Heart left ventricle (tissue), 16 donors: ENCODE data around the gene SRRT. TPM values are rescaled to one million over a fixed set of nuclear protein-coding genes. Genes with fewer than 3 reads are reported as not detected.

ENCODE experiments used
- ATAC-seq, 4 donors: fragments of 200-7000 bp; cut with Tn5 transposase; one replicate each; pipeline ENCODE4 v1.9.1; 2020 to 2022; ENCODE audit warnings: moderate library complexity in 4 of 4, mild to moderate bottlenecking in 3 of 4, moderate number of reproducible peaks in 1 of 4
- DNase-seq, 5 donors: peaks; one replicate each; pipeline ENCODE4 v3.0.0-alpha.2; 2020
- H3K27ac ChIP-seq, 12 donors: fragments of 200-600 bp; sonication (generic) in 4 of 12; one replicate each; pipeline versions ENCODE4 v1.5.0 to v1.8.0; 2016 to 2022; ENCODE audit warnings: mild to moderate bottlenecking in 2 of 12
- H3K27me3 ChIP-seq, 9 donors: fragments of 200-600 bp; sonication (generic) in 2 of 9; one replicate each; pipeline versions ENCODE4 v1.5.1 to v1.8.0; 2016 to 2022; ENCODE audit warnings: mild to moderate bottlenecking in 3 of 9
- H3K36me3 ChIP-seq, 9 donors: fragments of 200-600 bp; sonication (generic) in 2 of 9; one replicate each; pipeline versions ENCODE4 v1.5.0 to v1.8.0; 2018 to 2022; ENCODE audit warnings: mild to moderate bottlenecking in 2 of 9
- H3K4me1 ChIP-seq, 12 donors: fragments of 200-600 bp; sonication (generic) in 4 of 12; one replicate each; pipeline versions ENCODE4 v1.5.0 to v1.8.0; 2016 to 2022; ENCODE audit warnings: mild to moderate bottlenecking in 3 of 12
- H3K4me3 ChIP-seq, 12 donors: fragments of 200-600 bp; sonication (generic) in 4 of 12; one replicate each; pipeline versions ENCODE4 v1.5.0 to v1.8.0; 2017 to 2022; ENCODE audit warnings: mild to moderate bottlenecking in 9 of 12, moderate library complexity in 4 of 12
- H3K9me3 ChIP-seq, 12 donors: fragments of 200-600 bp; sonication (generic) in 4 of 12; one replicate each; pipeline versions ENCODE4 v1.5.0 to v1.8.0; 2016 to 2022; ENCODE audit warnings: mild to moderate bottlenecking in 1 of 12
- CTCF ChIP-seq, 12 donors: fragments of 200-600 bp; sonication (generic) in 4 of 12; IDR thresholded peaks; one replicate each; pipeline versions ENCODE4 v1.5.0 to v1.8.0; 2018 to 2022; ENCODE audit warnings: antibody characterized with exemption in 12 of 12, mild to moderate bottlenecking in 5 of 12
- POLR2A ChIP-seq, 2 donors: fragments of 450-650 bp; IDR thresholded peaks; one replicate each; pipeline ENCODE4 v1.6.1; 2017; ENCODE audit warnings: antibody characterized with exemption in 2 of 2, mild to moderate bottlenecking in 2 of 2, moderate library complexity in 2 of 2
- WGBS, 4 donors: extraction: QIAGEN DNeasy Blood & Tissue Kit in 2 of 4; methylation state at CpG; one replicate each; pipeline versions ENCODE4 v1.1.5 to v1.1.7; 2013 to 2018; 5-methylcytosine and 5-hydroxymethylcytosine counted together
- intact Hi-C, 10 donors: fragments of 100-400 bp; cut with DNase I; formaldehyde crosslinking; loops; one replicate each; pipeline versions ENCODE4 v1.11.1 to v1.14.2; 2022
- polyA plus RNA-seq, 2 donors: library from polyadenylated mRNA; stranded (reverse); fragments of 200-250 nt; gene quantifications; one replicate each; pipeline ENCODE4 v1.2.3, GENCODE V29; 2013
- total RNA-seq, 9 donors: library from RNA; depleted of rRNA in 2 of 9; stranded (reverse); fragments of >200 nt in 2 of 9; fragmentation: NEBNext Ultra II Directional in 3 of 9; extraction: Animal tissue kit (Norgen Biotek cat#: 25700) in 3 of 9; gene quantifications; one replicate each; pipeline versions ENCODE4 v1.1.0 to v1.2.4, GENCODE V29; 2016 to 2023
- donor health status: ischemic (EF 13 %, LVEDD 7.1; RV severe dilation, severe dysfunction).
- donor health status: healthy with polysubstance abuse.
- donor health status: DM: no; HTN: yes; CAD: no.
- donor health status: DM: no; HTN: no; CAD: no.
- donor health status: ischemic (EF 25% LVEDD 6.9; RV normal size, moderate dysfunction).
- donor health status: ischemic (EF 25% LVEDD 5.7; RV mildly dilated, moderate dysfunction).
- donor health status: healthy.
- donor health status: DM: yes; HTN: yes; CAD: no.
- donor health status: ischemic (EF 35%, LVEDD 5.7; RV mildly dilated, moderate dysfunction).
- donor health status: nonischemic (EF 11% LVEDD 7.7; RV severe dilation, severe dysfunction).
- donor health status: DM: yes; HTN: yes; CAD: no.
- donor health status: PGD.
- donor health status: ischemic (EF 29% LVEDD 5.4; RV normal size, mild dysfunction).
- donor health status: nonischemic (EF 23%, LVEDD 6.1; RV moderate dilation, normal function).

Gene SRRT
- total and polyA plus RNA-seq, 11 donors = 31.0 to 62.2 (median 49.5) TPM

GRCh38 chr7:100888291-100888987, 13.5 kb downstream of the SRRT start:
- Histone ChIP-seq H3K27ac (peak overlapping the region in 10 of 12 donors; percentile 76 to 93 (median 91)), H3K4me1 (peaks cover 4 to 50% (median 26%) of the 10 kb centered on the region in 12 donors), H3K4me3 (peak overlapping the region in 11 of 12 donors; percentile 48 to 81 (median 74)), H3K9me3 (no peaks in the 10 kb centered on the region), H3K27me3 (peaks cover 0 to 23% (median 0%) of the 10 kb centered on the region in 9 donors), H3K36me3 (peaks cover 2 to 54% (median 52%) of the 10 kb centered on the region in 9 donors)
- no peak for TF ChIP-seq POLR2A (IDR thresholded peaks at IDR 0.05)
- no peak for TF ChIP-seq CTCF (IDR thresholded peaks at IDR 0.05)
- intact Hi-C loops = loop anchor here in 2 of 10 donors (1.0 to 10.0 kb wide), 2 partner anchors 13 to 356 kb away; partner anchors contain the start of genes FIS1 (in 1 of the 2) and SRRT (in 1 of the 2)
- WGBS, 4 donors = 72 to 81% (median 77%) methylated on average over 17 to 18 of the region's 18 CpGs
- DNase-seq = peak in 1 of 5 donors; percentile 22
- no peak for ATAC-seq

GRCh38 chr7:100888988-100889750, 14.3 kb downstream of the SRRT start, which contains the start of gene UFSP1:
TSS of gene UFSP1 (minus strand) at chr7:100889715. CDS start at chr7:100889271, 444 bp downstream.
- H3K27me3 ChIP-seq = peaks cover 0 to 27% (median 0%) of the 10 kb centered on the region in 9 donors
- peak within 1 kb of the TSS; percentile 48 to 81 (median 73) for H3K4me3 ChIP-seq
- H3K9me3 ChIP-seq = no peaks in the 10 kb centered on the region
- WGBS, 4 donors = 1 to 4% (median 3%) methylated on average over 16 to 72 of the region's 73 CpGs
- intact Hi-C loops = loop anchor here in 2 of 10 donors (1.0 to 10.0 kb wide), 2 partner anchors 14 to 356 kb away; partner anchors contain the start of genes FIS1 (in 1 of the 2) and SRRT (in 1 of the 2)
- TF ChIP-seq CTCF (IDR thresholded peaks at IDR 0.05) (peak in 1 of 12 donors; percentile 6), POLR2A (IDR thresholded peaks at IDR 0.05) (no peak)
- H3K36me3 ChIP-seq = peaks cover 2 to 47% (median 45%) of the 10 kb centered on the region in 9 donors
- peak in 3 of 4 donors; percentile 46 to 69 (median 64) for ATAC-seq
- peak in 1 of 5 donors; percentile 54 for DNase-seq
- peaks cover 4 to 50% (median 26%) of the 10 kb centered on the region in 12 donors for H3K4me1 ChIP-seq
- peak within 1 kb of the TSS; percentile 76 to 93 (median 90) for H3K27ac ChIP-seq

- peaks cover 6 to 63% (median 36%) of the 10 kb centered on the region in 12 donors for H3K4me1 ChIP-seq
- 17 to 27% (median 22%) methylated on average over 34 to 43 of the region's 43 CpGs for WGBS, 4 donors
- intact Hi-C loops = loop anchor here in 5 of 10 donors (5.0 to 10.0 kb wide), 7 partner anchors 186 to 404 kb away; no protein-coding TSS in a partner anchor
- peaks cover 2 to 29% (median 28%) of the 10 kb centered on the region in 9 donors for H3K36me3 ChIP-seq
- ATAC-seq = no peak
- DNase-seq = peak in 2 of 5 donors; percentile 34 to 60
- H3K4me3 ChIP-seq = peak overlapping the region; percentile 48 to 81 (median 73)
- H3K9me3 ChIP-seq = no peaks in the 10 kb centered on the region
- TF ChIP-seq POLR2A (IDR thresholded peaks at IDR 0.05) = no peak
- TF ChIP-seq CTCF (IDR thresholded peaks at IDR 0.05) = no peak
- peaks cover 4 to 43% (median 14%) of the 10 kb centered on the region in 9 donors for H3K27me3 ChIP-seq
- peak overlapping the region in 11 of 12 donors; percentile 76 to 93 (median 91) for H3K27ac ChIP-seq
These were observed 16.0 kb downstream of the SRRT start for GRCh38 chr7:100890653-100891567.
